RCC 7860 (cell line): ENCODE data around the gene CHST12.

Experiments
- DNase-seq: peaks from one replicate; pipeline ENCODE4 v3.0.0-alpha.2; 2015; ENCODE audit warnings: low spot score
- FAIRE-seq: peaks from 2 replicates; lab custom pipeline; 2012; peaks lifted over from hg19 to GRCh38; lab: Jason Lieb, UNC

CHST12 gene

GRCh38 chr7:2433713-2434550 is 30.5 kb downstream of the CHST12 start:
- no peak for DNase-seq
- FAIRE-seq = no peak

GRCh38 chr7:2435146-2435545 is 31.7 kb downstream of the CHST12 start:
- DNase-seq (no peak), FAIRE-seq (no peak)

GRCh38 chr7:2436341-2437104 is 33.1 kb downstream of the CHST12 start:
- no peak for DNase-seq

GRCh38 chr7:2437136-2437535 is 33.7 kb downstream of the CHST12 start:
- FAIRE-seq = no peak
- no peak for DNase-seq

More at GRCh38 chr7:2436341-2437104, 33.1 kb downstream of the CHST12 start:
- no peak for FAIRE-seq

- DNase-seq = no peak
- no peak for FAIRE-seq
Measured at GRCh38 chr7:2437537-2438148, 34.2 kb downstream of the CHST12 start.

GRCh38 chr7:2438186-2438585 is 34.8 kb downstream of the CHST12 start:
- FAIRE-seq = no peak
- no peak for DNase-seq

GRCh38 chr7:2438775-2439174 is 35.4 kb downstream of the CHST12 start:
- FAIRE-seq (no peak), DNase-seq (no peak)

- FAIRE-seq (no peak), DNase-seq (no peak)
Measured at GRCh38 chr7:2440608-2441245, 37.3 kb downstream of the CHST12 start.

- no peak for FAIRE-seq
- DNase-seq = no peak
Measured at GRCh38 chr7:2441430-2442058, 38.1 kb downstream of the CHST12 start.

- DNase-seq = no peak
- no peak for FAIRE-seq
Measured at GRCh38 chr7:2443491-2443890, 40.1 kb downstream of the CHST12 start.

- FAIRE-seq (no peak), DNase-seq (no peak)
Measured at GRCh38 chr7:2444476-2444875, 41.1 kb downstream of the CHST12 start.

GRCh38 chr7:2445047-2445446 is 41.6 kb downstream of the CHST12 start:
- FAIRE-seq (no peak), DNase-seq (no peak)

GRCh38 chr7:2445898-2446555 is 42.6 kb downstream of the CHST12 start:
- no peak for DNase-seq
- no peak for FAIRE-seq

- no peak for DNase-seq
- no peak for FAIRE-seq
Measured at GRCh38 chr7:2446676-2447075, 43.3 kb downstream of the CHST12 start.

GRCh38 chr7:2450198-2451107 is 47.0 kb downstream of the CHST12 start:
- FAIRE-seq = no peak
- DNase-seq = no peak

- DNase-seq (peak; percentile 56), FAIRE-seq (no peak)
Measured at GRCh38 chr7:2451171-2452073, 48.0 kb downstream of the CHST12 start.

GRCh38 chr7:2452074-2452507 is 48.7 kb downstream of the CHST12 start:
- FAIRE-seq (no peak), DNase-seq (no peak)

- no peak for DNase-seq
- FAIRE-seq = no peak
Measured at GRCh38 chr7:2452643-2453270, 49.3 kb downstream of the CHST12 start.
